Measurements from ENCODE around the gene OVAAL.

Gene OVAAL

DNA sequence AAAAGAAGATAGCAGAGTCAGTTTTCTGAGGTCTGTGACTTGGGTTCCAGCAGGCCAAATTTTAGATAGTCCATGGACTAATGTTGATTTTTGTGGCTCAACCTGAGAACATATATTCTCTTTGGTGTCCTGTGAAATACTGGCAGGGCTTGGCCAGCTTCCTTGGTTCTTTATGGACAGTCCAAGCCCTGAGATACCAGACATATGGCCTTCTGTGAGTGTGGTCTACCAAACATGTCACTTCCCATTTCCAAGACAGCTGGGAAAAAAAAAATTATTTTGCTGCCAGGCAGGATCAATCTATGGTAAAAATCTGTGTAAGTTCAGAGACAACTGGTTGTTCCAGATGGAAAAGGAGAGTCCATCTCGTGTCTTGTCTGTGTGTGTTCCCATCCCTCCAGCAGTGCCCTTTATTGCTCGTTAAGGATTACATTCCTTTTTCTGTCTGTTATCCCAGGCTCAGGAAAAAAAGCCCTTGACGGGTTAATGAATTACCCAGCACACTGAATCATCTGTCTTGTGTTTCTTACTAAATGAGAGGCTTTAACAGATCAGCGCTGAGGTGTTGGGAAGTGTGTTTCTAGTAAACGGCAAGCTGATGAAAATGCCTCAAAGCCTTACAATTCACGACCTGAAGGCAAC, 39.7 kb downstream of the OVAAL start:
- TF ChIP-seq, protein P1, sequence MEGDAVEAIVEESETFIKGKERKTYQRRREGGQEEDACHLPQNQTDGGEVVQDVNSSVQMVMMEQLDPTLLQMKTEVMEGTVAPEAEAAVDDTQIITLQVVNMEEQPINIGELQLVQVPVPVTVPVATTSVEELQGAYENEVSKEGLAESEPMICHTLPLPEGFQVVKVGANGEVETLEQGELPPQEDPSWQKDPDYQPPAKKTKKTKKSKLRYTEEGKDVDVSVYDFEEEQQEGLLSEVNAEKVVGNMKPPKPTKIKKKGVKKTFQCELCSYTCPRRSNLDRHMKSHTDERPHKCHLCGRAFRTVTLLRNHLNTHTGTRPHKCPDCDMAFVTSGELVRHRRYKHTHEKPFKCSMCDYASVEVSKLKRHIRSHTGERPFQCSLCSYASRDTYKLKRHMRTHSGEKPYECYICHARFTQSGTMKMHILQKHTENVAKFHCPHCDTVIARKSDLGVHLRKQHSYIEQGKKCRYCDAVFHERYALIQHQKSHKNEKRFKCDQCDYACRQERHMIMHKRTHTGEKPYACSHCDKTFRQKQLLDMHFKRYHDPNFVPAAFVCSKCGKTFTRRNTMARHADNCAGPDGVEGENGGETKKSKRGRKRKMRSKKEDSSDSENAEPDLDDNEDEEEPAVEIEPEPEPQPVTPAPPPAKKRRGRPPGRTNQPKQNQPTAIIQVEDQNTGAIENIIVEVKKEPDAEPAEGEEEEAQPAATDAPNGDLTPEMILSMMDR (IDR thresholded peaks at IDR 0.05; ENCODE audit: borderline replicate concordance, control extremely low read depth, extremely low read depth, insufficient read depth, missing control alignments) = no peak
- DNase-seq (ENCODE audit: low spot score) = no peak
- in situ Hi-C loops (cut with MboI; ENCODE audit: low sequenced_read_pairs, unreplicated experiment) = no loop called here

DNA sequence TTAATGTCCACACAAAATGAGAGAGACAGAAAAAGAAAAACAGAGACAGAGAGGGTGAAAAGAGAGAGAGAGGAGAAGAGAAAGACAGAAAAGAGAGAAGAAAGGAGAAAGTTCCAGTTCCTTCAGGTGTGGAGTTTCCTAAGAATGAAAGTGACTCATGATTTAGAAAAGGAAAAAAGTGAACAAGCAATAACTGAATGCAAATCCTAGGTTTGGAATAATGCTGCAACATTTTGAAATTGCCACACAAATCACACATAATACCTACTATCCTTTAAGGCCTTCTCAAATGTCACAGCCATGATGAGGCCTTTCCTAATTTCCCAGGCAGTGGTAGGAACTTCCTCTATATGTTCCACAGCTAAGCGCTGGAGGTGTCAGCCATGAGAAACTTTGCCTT, 41.6 kb downstream of the OVAAL start:
- no peak for DNase-seq (ENCODE audit: low spot score)
- in situ Hi-C loops (cut with MboI; ENCODE audit: low sequenced_read_pairs, unreplicated experiment) = no loop called here
- TF ChIP-seq, protein P1 (IDR thresholded peaks at IDR 0.05; ENCODE audit: borderline replicate concordance, control extremely low read depth, extremely low read depth, insufficient read depth, missing control alignments) = no peak

DNA sequence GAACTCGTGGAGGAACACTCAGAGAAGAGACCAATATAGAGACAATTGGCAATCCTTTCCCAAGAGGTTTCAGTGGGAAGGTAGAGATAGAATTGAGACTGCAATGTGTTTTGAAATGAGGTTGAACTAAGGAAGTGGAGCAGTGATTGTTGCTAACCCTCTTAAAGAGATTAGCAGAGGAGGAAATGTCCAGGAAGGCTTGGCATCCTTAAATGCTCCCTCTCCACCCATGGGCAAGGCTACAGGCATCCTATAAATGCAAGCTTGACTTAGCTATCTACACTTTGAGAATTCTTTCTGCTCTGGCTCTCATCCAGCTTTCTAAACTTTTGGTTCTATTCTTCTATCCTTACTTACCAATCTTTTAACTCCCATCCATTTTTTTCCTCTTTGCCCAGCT, 42.7 kb downstream of the OVAAL start:
- TF ChIP-seq, protein P1 (IDR thresholded peaks at IDR 0.05; ENCODE audit: borderline replicate concordance, control extremely low read depth, extremely low read depth, insufficient read depth, missing control alignments) = no peak
- DNase-seq (ENCODE audit: low spot score) = no peak
- in situ Hi-C loops (cut with MboI; ENCODE audit: low sequenced_read_pairs, unreplicated experiment) = no loop called here

DNA sequence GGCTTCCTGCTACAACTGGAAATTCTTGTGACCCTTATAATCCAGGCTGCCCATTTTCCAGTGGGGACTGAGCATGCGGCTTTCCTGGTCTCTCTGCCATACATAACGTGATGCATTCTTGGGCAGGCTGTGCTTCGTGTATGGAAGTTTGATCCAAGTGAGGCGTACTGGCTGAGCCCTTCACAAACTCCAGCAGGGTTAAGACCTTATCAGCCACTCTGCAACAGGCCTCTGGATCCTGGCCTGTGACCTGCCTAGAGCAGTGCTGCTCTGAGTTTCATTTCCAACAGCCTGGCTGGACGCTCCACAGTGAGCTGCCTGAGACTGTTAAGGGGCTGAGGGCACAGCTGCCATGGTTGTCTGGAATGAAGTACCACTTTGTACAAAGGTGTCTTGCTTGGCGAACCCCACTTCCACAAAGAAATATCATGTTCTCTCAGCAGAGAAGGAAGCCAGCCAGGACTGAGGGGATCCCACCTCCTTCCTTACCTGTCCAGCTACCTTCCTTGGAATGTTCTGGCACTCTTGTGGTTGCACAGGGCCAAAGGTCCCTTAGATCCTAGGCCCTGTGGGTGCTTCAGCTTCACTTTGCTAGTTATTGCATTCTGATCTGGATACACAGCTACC, 44.6 kb downstream of the OVAAL start:
- no peak for DNase-seq (ENCODE audit: low spot score)
- TF ChIP-seq, protein P1 (IDR thresholded peaks at IDR 0.05; ENCODE audit: borderline replicate concordance, control extremely low read depth, extremely low read depth, insufficient read depth, missing control alignments) = no peak
- in situ Hi-C loops (cut with MboI; ENCODE audit: low sequenced_read_pairs, unreplicated experiment) = no loop called here

DNA sequence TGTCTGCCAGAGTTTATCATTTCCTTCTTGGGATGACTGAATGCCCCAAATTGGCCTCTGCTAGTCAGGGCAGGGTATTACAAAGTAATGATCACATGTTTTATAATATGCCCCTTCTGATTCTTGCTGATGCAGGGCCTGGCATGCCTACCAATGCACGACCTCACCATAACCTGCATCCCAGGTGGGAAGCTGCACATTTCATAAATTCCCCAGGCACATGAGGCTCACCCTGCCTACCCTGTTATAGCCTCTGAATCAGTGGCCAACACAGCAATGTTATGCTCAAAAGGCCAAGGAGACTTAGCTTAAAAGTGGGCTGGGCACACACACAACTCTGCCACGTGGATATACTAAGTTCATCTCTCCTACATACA, 45.1 kb downstream of the OVAAL start:
- in situ Hi-C loops (cut with MboI; ENCODE audit: low sequenced_read_pairs, unreplicated experiment) = no loop called here
- TF ChIP-seq, protein P1 (IDR thresholded peaks at IDR 0.05; ENCODE audit: borderline replicate concordance, control extremely low read depth, extremely low read depth, insufficient read depth, missing control alignments) = no peak
- DNase-seq (ENCODE audit: low spot score) = no peak

DNA sequence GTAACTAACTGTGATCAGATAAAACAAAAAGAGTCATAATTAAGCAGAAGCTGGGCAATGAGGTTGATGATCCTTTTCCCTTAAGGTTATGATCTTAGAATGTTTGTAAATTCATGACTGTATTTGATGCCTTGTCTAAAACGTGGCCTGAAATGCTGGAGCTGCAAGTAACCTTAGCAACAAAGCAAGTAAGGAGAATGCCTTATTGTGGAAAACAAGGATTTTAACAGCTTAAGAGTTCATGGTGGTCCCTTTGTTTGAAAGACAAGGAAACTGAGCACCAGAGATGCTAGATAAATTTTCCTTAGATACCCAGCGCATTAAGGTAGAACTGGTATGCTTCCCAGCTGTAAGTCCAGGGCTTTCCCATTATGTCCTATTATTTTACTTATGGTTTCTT, 47.4 kb downstream of the OVAAL start:
- no peak for DNase-seq (ENCODE audit: low spot score)
- in situ Hi-C loops (cut with MboI; ENCODE audit: low sequenced_read_pairs, unreplicated experiment) = no loop called here
- TF ChIP-seq, protein P1 (IDR thresholded peaks at IDR 0.05; ENCODE audit: borderline replicate concordance, control extremely low read depth, extremely low read depth, insufficient read depth, missing control alignments) = no peak

Measured in GM13976 (cell line).